Measurements from ENCODE around the gene SYT1.

Gene SYT1

GRCh38 chr12:79455286-79455685, 590.7 kb downstream of the SYT1 start:
- DNase-seq: no peak

DNA sequence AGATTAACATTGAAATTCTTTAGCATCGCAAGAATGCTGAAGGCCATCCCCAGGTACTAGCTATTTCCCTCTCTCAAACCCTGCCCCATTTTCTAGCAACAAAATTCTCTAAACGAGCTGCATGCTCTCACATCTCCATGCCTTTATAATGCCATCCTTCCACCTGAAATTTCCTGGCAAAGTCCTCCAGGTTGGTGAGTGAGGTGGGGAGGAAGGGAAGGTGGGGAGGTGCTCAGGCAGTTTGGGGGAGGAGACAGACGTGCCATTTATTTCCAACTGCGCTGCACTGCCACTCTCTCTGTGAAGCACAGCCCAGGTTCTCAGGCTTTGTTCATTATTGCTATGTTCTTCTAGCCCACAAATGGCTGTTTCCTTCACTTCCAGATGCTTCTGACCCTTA, 617.7 kb downstream of the SYT1 start:
- DNase-seq: no peak

GRCh38 chr12:79482921-79483320, 618.3 kb downstream of the SYT1 start:
- DNase-seq: no peak

DNA sequence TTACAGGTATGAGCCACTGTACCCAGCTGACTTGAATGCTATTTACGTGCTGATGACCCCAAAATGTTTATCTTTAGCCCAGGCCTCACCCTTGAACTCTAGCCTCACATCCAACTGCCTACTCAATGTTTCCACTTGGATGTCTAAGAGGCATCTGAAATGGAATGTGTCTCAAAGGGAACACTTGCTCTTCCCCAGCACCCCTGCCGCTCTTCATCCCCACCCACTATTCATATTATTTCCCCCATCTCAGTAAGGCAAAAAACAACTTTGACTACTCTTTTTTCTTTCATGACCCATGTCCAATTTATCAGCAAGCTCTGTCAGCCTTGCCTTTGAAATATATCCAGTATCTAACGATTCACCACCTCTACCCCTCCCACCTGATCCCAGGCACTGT, 621.6 kb downstream of the SYT1 start:
- DNase-seq: no peak

GRCh38 chr12:79487386-79488110, 623.0 kb downstream of the SYT1 start:
- no peak for DNase-seq

Data from NCI-H146 (cell line).